OCI-LY7 (cell line): ENCODE measurements around the gene DFFA. TPM values are rescaled to one million over a fixed set of nuclear protein-coding genes. Genes with fewer than 3 reads are reported as not detected.

ENCODE experiments used
- BruUV-seq: library from RNA; stranded (reverse); fragments of 400-500 nt; replicated peaks from 2 replicates; lab custom pipeline; 2021; lab: Mats Ljungman, UMichigan
- CTCF ChIA-PET: fragments of 300-600 bp; sonication (Branson Sonifier 250); formaldehyde crosslinking; loops from one replicate; lab custom pipeline; 2022; ENCODE audit warnings: antibody characterized with exemption; ENCODE audit not compliant: unreplicated experiment; lab: Charles Lee
- POLR2A ChIA-PET: fragments of 300-600 bp; sonication (Branson Sonifier 250); formaldehyde crosslinking; loops from one replicate; lab custom pipeline; 2022; ENCODE audit warnings: antibody characterized with exemption; lab: Charles Lee
- DNase-seq: peaks from one replicate; pipeline ENCODE4 v3.0.0-alpha.2; 2015; ENCODE audit warnings: low spot score
- H2AFZ ChIP-seq: fragments of 200-600 bp; sonication (generic), shearing (Covaris generic); 2 replicates; pipeline ENCODE4 v1.6.1; 2014; ENCODE audit warnings: mild to moderate bottlenecking, antibody characterized with exemption, low read length, moderate library complexity
- H3K27ac ChIP-seq: fragments of 200-600 bp; sonication (generic); 2 replicates; pipeline ENCODE4 v1.5.1; 2014; ENCODE audit warnings: mixed run types, low read depth, mild to moderate bottlenecking, moderate library complexity, low read length, inconsistent platforms; ENCODE audit not compliant: poor library complexity, severe bottlenecking
- H3K36me3 ChIP-seq: fragments of 200-600 bp; sonication (generic); 2 replicates; pipeline ENCODE4 v1.6.1; 2014; ENCODE audit warnings: mild to moderate bottlenecking, antibody characterized with exemption, low read length, moderate library complexity, mixed read lengths; ENCODE audit not compliant: insufficient read depth
- H3K4me1 ChIP-seq: fragments of 200-600 bp; sonication (generic); 2 replicates; pipeline ENCODE4 v1.5.1; 2014; ENCODE audit warnings: mild to moderate bottlenecking, low read length; ENCODE audit not compliant: insufficient read depth, poor library complexity, severe bottlenecking
- H3K4me2 ChIP-seq: fragments of 200-600 bp; sonication (generic); 2 replicates; pipeline ENCODE4 v1.6.1; 2014; ENCODE audit warnings: mild to moderate bottlenecking, low read length
- H3K4me3 ChIP-seq: fragments of 200-600 bp; sonication (generic); 2 replicates; pipeline ENCODE4 v1.5.1; 2014; ENCODE audit warnings: mild to moderate bottlenecking, low read depth, low read length; ENCODE audit not compliant: poor library complexity, severe bottlenecking
- H3K79me2 ChIP-seq: fragments of 200-600 bp; sonication (generic); 2 replicates; pipeline ENCODE4 v1.6.1; 2016; ENCODE audit warnings: low read depth, mild to moderate bottlenecking, low read length, moderate library complexity, mixed read lengths; ENCODE audit not compliant: insufficient read depth
- H3K9me2 ChIP-seq: fragments of 200-600 bp; sonication (generic); 2 replicates; pipeline ENCODE4 v1.6.1; 2016; ENCODE audit warnings: mild to moderate bottlenecking, low read length, mixed read lengths; ENCODE audit not compliant: insufficient read depth
- H3K9me3 ChIP-seq: fragments of 200-600 bp; sonication (generic); 2 replicates; pipeline ENCODE4 v1.6.1; 2014; ENCODE audit warnings: mild to moderate bottlenecking, mixed run types, low read length, mixed read lengths
- H4K20me1 ChIP-seq: fragments of 200-600 bp; sonication (generic); 2 replicates; pipeline ENCODE4 v1.6.1; 2014; ENCODE audit warnings: mild to moderate bottlenecking, antibody characterized with exemption, low read length, moderate library complexity, mixed read lengths; ENCODE audit not compliant: insufficient read depth
- EZH2phosphoT487 ChIP-seq: fragments of 200-600 bp; sonication (generic); IDR thresholded peaks from 2 replicates; pipeline ENCODE4 v1.6.1; 2018; ENCODE audit warnings: low read depth, borderline replicate concordance, mild to moderate bottlenecking, mixed run types, antibody characterized with exemption, low read length, moderate library complexity, mixed read lengths
- intact Hi-C: fragments of 100-400 bp; cut with micrococcal nuclease; formaldehyde crosslinking; loops from one replicate; pipeline ENCODE4 v1.10.0; 2022; ENCODE audit not compliant: unreplicated experiment
- total RNA-seq, 2 experiments: library from RNA; depleted of rRNA in 1 of 2; stranded (reverse); fragments of >200 nt in 1 of 2; shearing (Covaris generic) in 1 of 2; gene quantifications; 2 replicates each; pipeline ENCODE4 v1.2.3, GENCODE V29; 2014 to 2022
- TF ChIP-seq, protein P1 (sequence below): fragments of 200-600 bp; sonication (generic); conservative IDR thresholded peaks from 2 replicates; pipeline ENCODE4 v1.5.1; 2014; ENCODE audit warnings: mild to moderate bottlenecking, antibody characterized with exemption, low read length, moderate library complexity, mixed read lengths

The DFFA gene
- total RNA-seq, 2 experiments from 2014 or later = 64.6 to 79.0 TPM

DNA sequence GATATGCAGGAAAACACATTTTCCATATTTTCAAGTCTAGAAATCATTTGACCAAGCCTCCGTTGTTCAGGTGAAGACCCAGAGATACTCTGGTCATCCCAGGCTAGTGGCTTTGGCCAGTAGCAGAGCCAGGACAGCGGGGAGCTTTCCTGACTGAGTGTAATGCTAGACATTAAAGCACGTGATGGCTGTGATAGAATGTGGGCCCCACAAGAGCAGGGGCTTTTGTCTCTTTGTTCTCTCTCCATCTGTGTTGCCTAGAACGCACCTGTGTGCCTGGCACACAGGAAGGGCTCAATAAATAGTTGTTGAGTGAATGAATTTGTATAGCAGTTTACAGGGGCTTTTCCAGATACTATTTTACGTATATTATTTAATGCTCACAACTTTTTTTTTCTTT lies 31.5 kb downstream of the DFFA start:
- ChIA-PET CTCF (no interaction called here), POLR2A (no interaction called here)
- Histone ChIP-seq H3K27ac (no peak overlapping the region), H3K4me1 (no peaks in the 10 kb centered on the region), H3K9me2 (no peaks in the 10 kb centered on the region), H3K79me2 (no peaks in the 10 kb centered on the region), H4K20me1 (no peaks in the 10 kb centered on the region), H3K4me3 (no peak overlapping the region), H3K36me3 (peaks cover 5% of the 10 kb centered on the region; the same call in 1 of the 2 replicates), H3K9me3 (no peaks in the 10 kb centered on the region), H3K4me2 (no peak overlapping the region), H2AFZ (no peak overlapping the region)
- BruUV-seq = no TSS peak
- intact Hi-C loops = no loop called here
- DNase-seq = no peak
- TF ChIP-seq, protein P1, sequence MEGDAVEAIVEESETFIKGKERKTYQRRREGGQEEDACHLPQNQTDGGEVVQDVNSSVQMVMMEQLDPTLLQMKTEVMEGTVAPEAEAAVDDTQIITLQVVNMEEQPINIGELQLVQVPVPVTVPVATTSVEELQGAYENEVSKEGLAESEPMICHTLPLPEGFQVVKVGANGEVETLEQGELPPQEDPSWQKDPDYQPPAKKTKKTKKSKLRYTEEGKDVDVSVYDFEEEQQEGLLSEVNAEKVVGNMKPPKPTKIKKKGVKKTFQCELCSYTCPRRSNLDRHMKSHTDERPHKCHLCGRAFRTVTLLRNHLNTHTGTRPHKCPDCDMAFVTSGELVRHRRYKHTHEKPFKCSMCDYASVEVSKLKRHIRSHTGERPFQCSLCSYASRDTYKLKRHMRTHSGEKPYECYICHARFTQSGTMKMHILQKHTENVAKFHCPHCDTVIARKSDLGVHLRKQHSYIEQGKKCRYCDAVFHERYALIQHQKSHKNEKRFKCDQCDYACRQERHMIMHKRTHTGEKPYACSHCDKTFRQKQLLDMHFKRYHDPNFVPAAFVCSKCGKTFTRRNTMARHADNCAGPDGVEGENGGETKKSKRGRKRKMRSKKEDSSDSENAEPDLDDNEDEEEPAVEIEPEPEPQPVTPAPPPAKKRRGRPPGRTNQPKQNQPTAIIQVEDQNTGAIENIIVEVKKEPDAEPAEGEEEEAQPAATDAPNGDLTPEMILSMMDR = no peak
- TF ChIP-seq EZH2phosphoT487 = no peak

DNA sequence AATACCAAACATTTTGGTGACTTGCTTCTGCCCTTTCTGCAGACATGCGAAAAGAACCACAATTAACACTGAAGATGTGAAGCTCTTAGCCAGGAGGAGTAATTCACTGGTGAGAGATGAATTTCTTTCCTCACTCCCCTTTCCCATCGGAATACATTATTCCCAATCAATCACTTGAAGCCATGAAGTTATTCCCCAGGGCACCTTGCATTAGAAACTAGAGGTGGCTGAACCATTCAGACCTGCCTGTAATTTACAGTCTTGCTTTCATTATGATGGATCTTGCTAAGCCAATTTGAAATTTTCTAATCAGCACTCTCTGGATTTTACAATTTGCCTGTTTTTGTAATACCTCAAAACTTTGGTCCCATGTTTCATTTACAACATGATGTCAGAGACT lies 32.0 kb downstream of the DFFA start:
- no peak for TF ChIP-seq EZH2phosphoT487
- TF ChIP-seq, protein P1 = no peak
- no peak for DNase-seq
- no peaks in the 10 kb centered on the region for H3K79me2 ChIP-seq
- intact Hi-C loops = no loop called here
- H4K20me1 ChIP-seq = no peaks in the 10 kb centered on the region
- no peak overlapping the region for H3K4me3 ChIP-seq
- no peaks in the 10 kb centered on the region for H3K9me2 ChIP-seq
- CTCF ChIA-PET = no interaction called here
- no TSS peak for BruUV-seq
- H3K9me3 ChIP-seq = no peaks in the 10 kb centered on the region
- POLR2A ChIA-PET = no interaction called here
- peaks cover 5% of the 10 kb centered on the region; the same call in 1 of the 2 replicates for H3K36me3 ChIP-seq
- H2AFZ ChIP-seq = no peak overlapping the region
- H3K4me1 ChIP-seq = no peaks in the 10 kb centered on the region
- H3K27ac ChIP-seq = no peak overlapping the region
- H3K4me2 ChIP-seq = no peak overlapping the region

GRCh38 chr1:10438677-10439163 lies 33.6 kb downstream of the DFFA start:
- BruUV-seq = no TSS peak
- CTCF ChIA-PET = no interaction called here
- intact Hi-C loops = no loop called here

More at GRCh38 chr1:10438677-10439163, 33.6 kb downstream of the DFFA start:
- Histone ChIP-seq H3K9me3 (no peaks in the 10 kb centered on the region), H3K4me1 (no peaks in the 10 kb centered on the region), H3K79me2 (no peaks in the 10 kb centered on the region), H3K4me3 (no peak overlapping the region), H3K27ac (no peak overlapping the region), H3K4me2 (no peak overlapping the region), H3K36me3 (peaks cover 5% of the 10 kb centered on the region; the same call in 1 of the 2 replicates), H3K9me2 (no peaks in the 10 kb centered on the region), H2AFZ (no peak overlapping the region), H4K20me1 (no peaks in the 10 kb centered on the region)
- no peak for TF ChIP-seq EZH2phosphoT487
- TF ChIP-seq, protein P1 = no peak
- POLR2A ChIA-PET = no interaction called here
- DNase-seq = no peak
